ENCODE data around the gene NTSR1. TPM values are rescaled to one million over a fixed set of nuclear protein-coding genes. Genes with fewer than 3 reads are reported as not detected.

NTSR1 gene
- total and polyA plus RNA-seq, 2 experiments from 2014 or later, result 0.15 to 1.4 TPM

DNA sequence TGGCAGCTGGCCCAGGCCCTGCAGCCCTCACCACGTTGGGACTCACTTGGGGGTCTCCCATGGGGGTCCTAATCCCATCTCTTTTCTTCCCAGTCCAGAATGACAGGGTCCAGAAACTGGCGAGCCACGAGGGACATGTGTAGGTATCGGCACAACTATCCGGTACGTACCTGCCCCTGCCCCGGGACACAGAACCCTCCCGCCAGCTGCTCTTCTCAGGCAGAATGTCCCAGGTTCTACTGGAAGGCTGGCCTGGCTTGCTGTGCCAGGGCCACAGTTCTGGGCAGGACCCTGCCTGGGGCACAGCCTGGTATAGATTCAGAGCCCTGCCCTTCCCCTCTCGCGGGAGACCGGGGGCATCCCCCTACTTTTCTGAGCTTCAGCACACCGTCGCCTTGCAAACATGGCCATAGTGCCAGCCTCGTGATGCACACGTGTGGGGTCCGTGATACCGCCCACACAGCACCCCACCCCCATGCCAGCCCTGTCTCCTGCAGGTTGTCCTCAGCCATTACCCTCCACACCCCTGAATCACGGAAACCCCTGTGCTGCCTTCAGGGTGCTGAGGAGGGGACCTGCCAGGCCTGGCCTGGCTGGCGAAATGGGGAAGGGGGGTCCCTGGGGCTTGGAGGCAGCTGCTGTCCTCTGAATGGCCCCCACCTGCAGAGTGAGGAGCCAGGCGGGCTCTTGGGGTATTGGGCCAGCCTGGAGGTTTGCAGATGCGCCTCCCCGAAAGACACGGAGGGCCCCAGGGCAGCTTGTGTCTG, 99.0 kb downstream of the NTSR1 start:
- no peak for DNase-seq (ENCODE audit: low spot score)
- ATAC-seq, result no peak
- no peak overlapping the region for H2AFZ ChIP-seq
- H4K20me1 ChIP-seq (replicated peaks; ENCODE audit: insufficient read depth), result peaks cover 7% of the 10 kb centered on the region
- Mint-ChIP-seq H3K9me3 (no peaks in the 10 kb centered on the region), H3K27ac (no peak overlapping the region), H3K27me3 (ENCODE audit: insufficient read depth, low read depth, poor library complexity) (peaks cover 29% of the 10 kb centered on the region), H3K36me3 (ENCODE audit: low read depth) (peaks cover 9% of the 10 kb centered on the region; the same call in 1 of the 3 replicates), H3K4me1 (peaks cover 9% of the 10 kb centered on the region; the same call in 1 of the 3 replicates), H3K4me3 (no peak overlapping the region)
- H3F3A ChIP-seq (replicated peaks; ENCODE audit: low read depth), result peaks cover 12% of the 10 kb centered on the region; the same call in 1 of the 2 replicates
- H3K79me2 ChIP-seq (replicated peaks; ENCODE audit: insufficient read depth), result peaks cover 9% of the 10 kb centered on the region; the same call in 1 of the 2 replicates
- no peak overlapping the region for H3K4me2 ChIP-seq
- no peak overlapping the region for H3K4me3 ChIP-seq
- no peak for TF ChIP-seq STAT1 (IDR thresholded peaks at IDR 0.05; ENCODE audit: unreplicated experiment)
- TF ChIP-seq ETS1 (IDR thresholded peaks at IDR 0.05), result no peak
- TF ChIP-seq POLR2AphosphoS5 (IDR thresholded peaks at IDR 0.05; ENCODE audit: low read depth), result no peak
- no peak for TF ChIP-seq EZH2phosphoT487 (IDR thresholded peaks at IDR 0.05; ENCODE audit: unreplicated experiment)
- no peak overlapping the region for H3K27ac ChIP-seq (ENCODE audit: low read depth)
- peaks cover 8% of the 10 kb centered on the region; the same call in 1 of the 2 replicates for H3K27me3 ChIP-seq (ENCODE audit: insufficient read depth)
- no peaks in the 10 kb centered on the region for H3K9me2 ChIP-seq (ENCODE audit: insufficient read depth)
- peaks cover 10% of the 10 kb centered on the region; the same call in 1 of the 2 replicates for H3K4me1 ChIP-seq (ENCODE audit: insufficient read depth)
- H3K36me3 ChIP-seq (ENCODE audit: insufficient read depth), result no peaks in the 10 kb centered on the region

DNA sequence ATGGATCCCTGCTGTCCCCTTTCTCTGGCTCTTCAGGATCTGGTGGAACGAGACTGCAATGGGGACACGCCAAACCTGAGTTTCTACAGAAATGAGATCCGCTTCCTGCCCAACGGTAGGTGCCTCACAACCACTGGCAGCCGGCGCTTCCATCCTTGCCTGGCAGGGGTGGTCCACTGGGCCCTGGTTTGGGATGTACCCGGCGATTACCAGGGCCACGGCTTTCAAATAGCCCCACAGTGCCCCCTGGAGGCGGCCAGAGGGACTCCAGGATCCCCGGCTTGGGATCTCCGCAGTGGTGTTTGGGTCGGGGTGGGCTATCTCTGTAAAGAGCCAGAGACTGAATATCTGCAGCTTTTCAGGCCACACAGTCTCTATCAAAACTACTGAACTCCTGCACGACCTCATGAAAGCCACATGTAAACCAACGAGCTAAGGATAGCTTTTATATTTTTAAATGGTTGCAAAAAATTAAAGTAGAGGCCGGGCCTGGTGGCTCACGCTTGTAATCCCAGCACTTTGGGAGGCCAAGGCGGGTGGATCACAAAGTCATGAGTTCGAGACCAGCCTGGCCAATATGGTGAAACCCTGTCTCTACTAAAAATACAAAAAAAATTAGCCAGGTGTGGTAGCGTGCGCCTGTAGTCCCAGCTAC, 99.7 kb downstream of the NTSR1 start:
- Mint-ChIP-seq H3K4me1 (peaks cover 9% of the 10 kb centered on the region; the same call in 1 of the 3 replicates), H3K27me3 (ENCODE audit: insufficient read depth, low read depth, poor library complexity) (peaks cover 26% of the 10 kb centered on the region), H3K27ac (no peak overlapping the region), H3K36me3 (ENCODE audit: low read depth) (peaks cover 9% of the 10 kb centered on the region; the same call in 1 of the 3 replicates), H3K4me3 (no peak overlapping the region), H3K9me3 (no peaks in the 10 kb centered on the region)
- H2AFZ ChIP-seq, result no peak overlapping the region
- H3F3A ChIP-seq (replicated peaks; ENCODE audit: low read depth), result peaks cover 9% of the 10 kb centered on the region; the same call in 1 of the 2 replicates
- no peak overlapping the region for H3K4me3 ChIP-seq
- H3K9me2 ChIP-seq (ENCODE audit: insufficient read depth), result no peaks in the 10 kb centered on the region
- no peaks in the 10 kb centered on the region for H3K36me3 ChIP-seq (ENCODE audit: insufficient read depth)
- H3K79me2 ChIP-seq (replicated peaks; ENCODE audit: insufficient read depth), result peaks cover 9% of the 10 kb centered on the region; the same call in 1 of the 2 replicates
- H4K20me1 ChIP-seq (replicated peaks; ENCODE audit: insufficient read depth), result peaks cover 7% of the 10 kb centered on the region
- peaks cover 10% of the 10 kb centered on the region; the same call in 1 of the 2 replicates for H3K4me1 ChIP-seq (ENCODE audit: insufficient read depth)
- no peak overlapping the region for H3K4me2 ChIP-seq
- DNase-seq (ENCODE audit: low spot score) (peak; percentile 84), ATAC-seq (peak; percentile 73)
- no peak overlapping the region for H3K27ac ChIP-seq (ENCODE audit: low read depth)
- H3K27me3 ChIP-seq (ENCODE audit: insufficient read depth), result peaks cover 8% of the 10 kb centered on the region; the same call in 1 of the 2 replicates
- TF ChIP-seq STAT1 (IDR thresholded peaks at IDR 0.05; ENCODE audit: unreplicated experiment), result no peak
- TF ChIP-seq, protein P1, sequence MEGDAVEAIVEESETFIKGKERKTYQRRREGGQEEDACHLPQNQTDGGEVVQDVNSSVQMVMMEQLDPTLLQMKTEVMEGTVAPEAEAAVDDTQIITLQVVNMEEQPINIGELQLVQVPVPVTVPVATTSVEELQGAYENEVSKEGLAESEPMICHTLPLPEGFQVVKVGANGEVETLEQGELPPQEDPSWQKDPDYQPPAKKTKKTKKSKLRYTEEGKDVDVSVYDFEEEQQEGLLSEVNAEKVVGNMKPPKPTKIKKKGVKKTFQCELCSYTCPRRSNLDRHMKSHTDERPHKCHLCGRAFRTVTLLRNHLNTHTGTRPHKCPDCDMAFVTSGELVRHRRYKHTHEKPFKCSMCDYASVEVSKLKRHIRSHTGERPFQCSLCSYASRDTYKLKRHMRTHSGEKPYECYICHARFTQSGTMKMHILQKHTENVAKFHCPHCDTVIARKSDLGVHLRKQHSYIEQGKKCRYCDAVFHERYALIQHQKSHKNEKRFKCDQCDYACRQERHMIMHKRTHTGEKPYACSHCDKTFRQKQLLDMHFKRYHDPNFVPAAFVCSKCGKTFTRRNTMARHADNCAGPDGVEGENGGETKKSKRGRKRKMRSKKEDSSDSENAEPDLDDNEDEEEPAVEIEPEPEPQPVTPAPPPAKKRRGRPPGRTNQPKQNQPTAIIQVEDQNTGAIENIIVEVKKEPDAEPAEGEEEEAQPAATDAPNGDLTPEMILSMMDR (conservative IDR thresholded peaks at IDR 0.05; ENCODE audit: low read depth in 2 of 2), result peak; percentile 82 to 89

Measured in GM23338 (cell line).